Neural progenitor cell (in vitro differentiated cells): ENCODE results near the gene RAB29. TPM values are rescaled to one million over a fixed set of nuclear protein-coding genes. Genes with fewer than 3 reads are reported as not detected.

Source experiments
- DNase-seq: peaks from one replicate; pipeline ENCODE4 v3.0.0-alpha.2; 2016; ENCODE audit warnings: low spot score
- H2AFZ ChIP-seq: fragments of 200-600 bp; sonication (generic); replicated peaks from 2 replicates; pipeline ENCODE4 v1.6.1; 2016; ENCODE audit warnings: antibody characterized with exemption
- H3F3A ChIP-seq: fragments of 200-600 bp; sonication (generic); 2 replicates; pipeline ENCODE4 v1.6.1; 2016; ENCODE audit warnings: antibody characterized with exemption, low read depth
- H3K27ac ChIP-seq: fragments of 200-600 bp; sonication (generic); 2 replicates; pipeline ENCODE4 v1.5.1; 2016; ENCODE audit warnings: mild to moderate bottlenecking
- H3K27me3 ChIP-seq: fragments of 200-600 bp; sonication (generic); 2 replicates; pipeline ENCODE4 v1.6.1; 2016; ENCODE audit warnings: mild to moderate bottlenecking, moderate library complexity
- H3K36me3 ChIP-seq: fragments of 200-600 bp; sonication (generic); 2 replicates; pipeline ENCODE4 v1.5.1; 2016
- H3K4me1 ChIP-seq: fragments of 200-600 bp; sonication (generic); 2 replicates; pipeline ENCODE4 v1.6.1; 2016; ENCODE audit warnings: mixed run types
- H3K4me2 ChIP-seq: fragments of 200-600 bp; sonication (generic); 2 replicates; pipeline ENCODE4 v1.6.1; 2016
- H3K4me3 ChIP-seq: fragments of 200-600 bp; sonication (generic); 2 replicates; pipeline ENCODE4 v1.5.1; 2016
- H3K79me2 ChIP-seq: fragments of 200-600 bp; sonication (generic); 2 replicates; pipeline ENCODE4 v1.6.1; 2016; ENCODE audit warnings: low read depth
- H3K9ac ChIP-seq: fragments of 200-600 bp; sonication (generic); 2 replicates; pipeline ENCODE4 v1.6.1; 2016
- H3K9me3 ChIP-seq: fragments of 200-600 bp; sonication (generic); 2 replicates; pipeline ENCODE4 v1.5.1; 2016; ENCODE audit warnings: low read depth
- H4K20me1 ChIP-seq: fragments of 200-600 bp; sonication (generic); 2 replicates; pipeline ENCODE4 v1.6.1; 2016; ENCODE audit warnings: low read depth
- H3K27ac Mint-ChIP-seq: 3 replicates; pipeline ENCODE4 v1.8.0; 2021; ENCODE audit warnings: mixed read lengths
- H3K27me3 Mint-ChIP-seq: 2 replicates; pipeline ENCODE4 v1.8.0; 2022; ENCODE audit warnings: low read depth, mild to moderate bottlenecking, inconsistent platforms, moderate library complexity, mixed read lengths; ENCODE audit not compliant: insufficient read depth
- H3K36me3 Mint-ChIP-seq: 3 replicates; pipeline ENCODE4 v1.8.0; 2021; ENCODE audit warnings: mixed read lengths
- H3K4me1 Mint-ChIP-seq: 3 replicates; pipeline ENCODE4 v1.8.0; 2021; ENCODE audit warnings: mixed read lengths
- H3K4me3 Mint-ChIP-seq: 3 replicates; pipeline ENCODE4 v1.8.0; 2021; ENCODE audit warnings: mild to moderate bottlenecking, moderate library complexity, mixed read lengths
- H3K9me3 Mint-ChIP-seq: 3 replicates; pipeline ENCODE4 v1.8.0; 2020; ENCODE audit warnings: mixed read lengths
- CTCF ChIP-seq: fragments of 200-600 bp; sonication (generic); IDR thresholded peaks from 2 replicates; pipeline ENCODE4 v1.5.1; 2017; ENCODE audit warnings: antibody characterized with exemption, mild to moderate bottlenecking
- EZH2 ChIP-seq: fragments of 200-600 bp; sonication (generic); IDR thresholded peaks from 2 replicates; pipeline ENCODE4 v1.6.1; 2017; ENCODE audit warnings: antibody characterized with exemption, mild to moderate bottlenecking, moderate library complexity
- EZH2phosphoT487 ChIP-seq: fragments of 200-600 bp; sonication (generic); IDR thresholded peaks from 2 replicates; pipeline ENCODE4 v1.6.1; 2017; ENCODE audit warnings: antibody characterized with exemption
- total RNA-seq: library from RNA; depleted of rRNA; stranded (reverse); fragments of >200 nt; gene quantifications from 2 replicates; pipeline ENCODE4 v1.2.3, GENCODE V29; 2015; ENCODE audit warnings: low replicate concordance

Gene RAB29
- total RNA-seq, 1 donor from 2014 or later, result 3.8 TPM

GRCh38 chr1:205783433-205783795, 8.1 kb upstream of the RAB29 start:
- H3K27ac ChIP-seq, result no peak overlapping the region
- Mint-ChIP-seq H3K4me1 (peaks cover 6% of the 10 kb centered on the region), H3K27me3 (no peaks in the 10 kb centered on the region), H3K4me3 (no peak overlapping the region), H3K36me3 (no peaks in the 10 kb centered on the region), H3K27ac (no peak overlapping the region), H3K9me3 (no peaks in the 10 kb centered on the region)
- no peak for DNase-seq
- no peaks in the 10 kb centered on the region for H3K9me3 ChIP-seq
- H3K79me2 ChIP-seq, result no peaks in the 10 kb centered on the region
- H4K20me1 ChIP-seq, result no peaks in the 10 kb centered on the region
- peaks cover 8% of the 10 kb centered on the region for H3K4me1 ChIP-seq
- no peak overlapping the region for H2AFZ ChIP-seq
- H3F3A ChIP-seq, result peaks cover 5% of the 10 kb centered on the region
- H3K36me3 ChIP-seq, result no peaks in the 10 kb centered on the region
- TF ChIP-seq CTCF (no peak), EZH2 (no peak), EZH2phosphoT487 (no peak)
- H3K4me2 ChIP-seq, result no peak overlapping the region
- H3K9ac ChIP-seq, result no peak overlapping the region
- no peaks in the 10 kb centered on the region for H3K27me3 ChIP-seq
- no peak overlapping the region for H3K4me3 ChIP-seq

DNA sequence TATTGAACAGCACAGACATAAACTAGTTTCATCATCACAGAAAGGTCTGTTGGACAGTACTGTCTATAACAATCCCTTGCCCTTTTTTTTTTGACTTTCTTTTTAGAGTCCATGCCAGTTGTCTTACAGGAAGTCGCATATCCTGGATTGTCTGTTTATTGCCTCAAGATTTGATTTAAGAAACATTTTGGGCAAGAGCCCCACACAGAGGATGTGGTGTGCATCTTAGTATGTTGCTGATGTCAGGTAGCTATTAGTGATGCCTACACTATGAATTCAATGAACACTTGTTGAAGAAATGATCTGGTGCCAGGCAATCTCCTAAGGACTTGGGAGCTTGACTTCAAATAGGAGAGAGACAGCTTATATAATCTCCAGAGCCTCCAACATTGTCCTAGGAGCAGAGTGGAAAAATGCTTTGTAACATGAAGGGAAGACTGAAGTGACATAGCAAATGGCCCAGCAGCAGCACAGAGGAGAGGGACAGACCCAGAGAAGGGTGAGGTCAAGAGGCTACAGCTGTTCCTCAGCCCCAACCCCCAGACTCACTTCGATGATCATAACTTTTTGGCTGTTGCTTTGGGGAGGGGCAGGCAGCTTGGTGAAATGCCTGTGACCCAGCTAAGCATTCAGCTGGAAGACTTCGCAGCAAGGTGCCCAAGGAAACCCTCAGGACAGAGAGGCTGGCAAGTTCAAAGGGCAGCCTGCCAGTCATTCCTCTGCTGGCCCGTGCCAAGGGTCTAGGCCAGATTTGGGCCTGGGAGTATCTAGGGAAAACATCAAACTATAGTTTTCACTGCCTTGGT, 7.5 kb upstream of the RAB29 start:
- DNase-seq, result no peak
- no peak overlapping the region for H3K9ac ChIP-seq
- Mint-ChIP-seq H3K36me3 (no peaks in the 10 kb centered on the region), H3K4me1 (peaks cover 6% of the 10 kb centered on the region), H3K4me3 (no peak overlapping the region), H3K27me3 (no peaks in the 10 kb centered on the region), H3K9me3 (no peaks in the 10 kb centered on the region), H3K27ac (no peak overlapping the region)
- H3K4me3 ChIP-seq, result no peak overlapping the region
- H3K4me1 ChIP-seq, result peaks cover 8% of the 10 kb centered on the region
- no peaks in the 10 kb centered on the region for H3K36me3 ChIP-seq
- H2AFZ ChIP-seq, result no peak overlapping the region
- H3K27me3 ChIP-seq, result no peaks in the 10 kb centered on the region
- TF ChIP-seq CTCF (no peak), EZH2phosphoT487 (no peak), EZH2 (no peak)
- H3K27ac ChIP-seq, result no peak overlapping the region
- peaks cover 5% of the 10 kb centered on the region for H3F3A ChIP-seq
- no peaks in the 10 kb centered on the region for H3K9me3 ChIP-seq
- no peak overlapping the region for H3K4me2 ChIP-seq
- H4K20me1 ChIP-seq, result no peaks in the 10 kb centered on the region
- H3K79me2 ChIP-seq, result no peaks in the 10 kb centered on the region

DNA sequence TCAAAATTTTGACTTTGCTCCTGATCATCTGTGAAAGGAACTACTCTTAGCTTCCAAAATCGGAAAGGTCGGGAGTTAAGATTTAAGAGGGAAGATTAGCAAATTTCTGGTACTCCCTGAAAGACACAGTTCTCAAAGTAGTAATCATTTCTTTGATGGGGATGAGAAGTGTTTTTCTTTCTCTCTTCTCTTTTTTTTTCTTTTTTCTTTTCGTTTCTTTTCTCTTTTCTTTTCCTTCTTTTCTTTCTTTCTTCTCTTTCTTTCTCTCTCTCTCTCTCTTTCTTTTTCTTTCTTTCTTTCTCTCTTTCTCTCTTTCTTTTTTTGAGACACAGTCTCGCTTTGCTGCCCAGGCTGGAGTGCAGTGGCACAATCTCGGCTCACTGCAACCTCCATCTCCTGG, 5.1 kb upstream of the RAB29 start:
- Histone ChIP-seq H3K4me3 (no peak overlapping the region), H3K9ac (no peak overlapping the region), H3K9me3 (no peaks in the 10 kb centered on the region), H2AFZ (no peak overlapping the region), H3K79me2 (no peaks in the 10 kb centered on the region), H4K20me1 (no peaks in the 10 kb centered on the region), H3K4me2 (no peak overlapping the region), H3K4me1 (no peaks in the 10 kb centered on the region), H3K36me3 (no peaks in the 10 kb centered on the region), H3K27ac (no peak overlapping the region), H3K27me3 (peaks cover 12% of the 10 kb centered on the region), H3F3A (no peaks in the 10 kb centered on the region)
- no peaks in the 10 kb centered on the region for H3K36me3 Mint-ChIP-seq
- no peak for DNase-seq
- H3K27me3 Mint-ChIP-seq, result peaks cover 9% of the 10 kb centered on the region
- no peak overlapping the region for H3K27ac Mint-ChIP-seq
- no peak overlapping the region for H3K4me3 Mint-ChIP-seq
- peaks cover 10% of the 10 kb centered on the region for H3K4me1 Mint-ChIP-seq
- TF ChIP-seq EZH2phosphoT487, result no peak
- TF ChIP-seq EZH2, result no peak
- TF ChIP-seq CTCF, result no peak
- H3K9me3 Mint-ChIP-seq, result peaks cover 6% of the 10 kb centered on the region
